Activated B cell treated with CpG ODN at 0.5 μM for 24 hours (primary cell): ENCODE data around the gene EPS8L1. TPM values are rescaled to one million over a fixed set of nuclear protein-coding genes. Genes with fewer than 3 reads are reported as not detected.
A peak's percentile ranks its signal among the peaks of the same experiment; 100 is the strongest.
"Not testable (repeated sequence)": the region's sequence is repeated elsewhere in the genome, so short reads cannot be mapped to it uniquely, and the experiment has no call there.

Source experiments
- ATAC-seq: fragments of 200-7000 bp; cut with Tn5 transposase; one replicate; pipeline ENCODE4 v1.10.0; 2021; ENCODE audit warnings: low read depth, mild to moderate bottlenecking, moderate library complexity
- CTCF ChIA-PET: fragments of 350-600 bp; sonication (Branson Sonifier 250); formaldehyde crosslinking; loops from one replicate; lab custom pipeline; 2021; ENCODE audit warnings: antibody characterized with exemption; lab: Charles Lee
- POLR2A ChIA-PET: fragments of 350-600 bp; sonication (Branson Sonifier 250); formaldehyde crosslinking; loops from one replicate; lab custom pipeline; 2021; ENCODE audit warnings: antibody characterized with exemption; lab: Charles Lee
- DNase-seq: peaks from one replicate; pipeline ENCODE4 v3.0.0; 2022
- H3K27ac Mint-ChIP-seq: one replicate; pipeline ENCODE4 v1.8.0; 2020; ENCODE audit warnings: mixed read lengths
- H3K27me3 Mint-ChIP-seq: one replicate; pipeline ENCODE4 v1.8.0; 2021; ENCODE audit warnings: mixed read lengths
- H3K36me3 Mint-ChIP-seq: one replicate; pipeline ENCODE4 v1.8.0; 2021; ENCODE audit warnings: low read depth, mixed read lengths
- H3K4me1 Mint-ChIP-seq: one replicate; pipeline ENCODE4 v1.8.0; 2021; ENCODE audit warnings: mixed read lengths
- H3K4me3 Mint-ChIP-seq: one replicate; pipeline ENCODE4 v1.8.0; 2020; ENCODE audit warnings: mild to moderate bottlenecking, mixed read lengths
- H3K9me3 Mint-ChIP-seq: one replicate; pipeline ENCODE4 v1.8.0; 2020; ENCODE audit warnings: mixed read lengths
- CTCF ChIP-seq: fragments of 200-600 bp; IDR thresholded peaks from one replicate; pipeline ENCODE4 v1.8.0; 2022; ENCODE audit warnings: antibody characterized with exemption, mild to moderate bottlenecking
- intact Hi-C: fragments of 100-400 bp; cut with micrococcal nuclease; formaldehyde crosslinking; loops from one replicate; pipeline ENCODE4 v1.15.1; 2024
- total RNA-seq: library from RNA; stranded (reverse); gene quantifications from 2 replicates; pipeline ENCODE4 v1.2.3, GENCODE V29; 2022

The EPS8L1 gene
- total RNA-seq, 1 donor from 2014 or later, result 0.38 TPM

DNA sequence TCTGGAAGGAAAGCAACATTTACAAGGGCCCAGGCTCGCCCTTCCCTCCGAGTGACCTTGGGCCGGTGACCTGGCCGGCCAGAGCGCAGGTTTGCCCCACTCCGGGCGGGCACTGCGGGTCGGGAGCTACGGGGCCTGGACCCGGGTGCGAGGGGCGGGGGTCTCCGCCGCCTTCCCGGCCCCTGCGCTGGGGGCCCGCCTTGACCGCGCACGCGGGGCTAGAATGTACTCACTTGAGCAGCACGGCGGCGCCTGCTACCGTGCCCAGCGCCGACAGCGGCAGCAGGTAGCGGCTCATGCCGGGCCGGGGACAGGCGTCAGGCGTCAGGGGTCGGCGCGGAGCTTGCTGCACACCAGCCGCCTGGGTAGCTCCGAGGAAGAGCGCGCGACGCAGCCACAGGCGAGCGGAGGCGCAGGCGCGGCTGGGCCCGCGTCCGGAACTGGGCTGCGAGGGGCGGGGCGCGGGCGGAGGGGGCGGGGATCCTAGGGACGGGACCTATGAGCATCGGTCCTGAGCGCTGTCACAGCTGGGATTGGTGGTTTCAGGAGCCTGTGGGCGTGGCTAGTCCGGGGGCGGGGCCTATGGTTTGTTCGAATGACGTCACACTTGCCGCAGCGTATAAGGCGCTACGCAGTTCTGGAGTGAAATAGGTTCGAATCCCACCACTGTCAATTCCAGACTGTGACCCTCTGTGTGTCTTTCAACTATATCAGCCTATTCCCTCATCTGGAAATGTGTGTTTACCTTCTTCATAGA lies 12.8 kb upstream of the EPS8L1 start, which contains the start of gene RDH13:
Gene RDH13, minus strand, starts transcription at position 414 of the 757 bp plus-strand sequence. Its CDS starts 116 bp downstream, at position 298.
- Mint-ChIP-seq H3K4me1 (peaks cover 8% of the 10 kb centered on the region), H3K36me3 (peaks cover 11% of the 10 kb centered on the region), H3K27ac (no peak within 1 kb of the TSS), H3K27me3 (peaks cover 19% of the 10 kb centered on the region), H3K4me3 (peak within 1 kb of the TSS; percentile 83), H3K9me3 (no peaks in the 10 kb centered on the region)
- intact Hi-C loops, result loop anchor here (1.0 to 5.0 kb wide), 4 partner anchors 18 to 542 kb away; partner anchors contain the start of genes PPP1R12C and ZNF865
- CTCF ChIA-PET, result no interaction called here
- ATAC-seq (peak; percentile 99), DNase-seq (peak; percentile 94)
- POLR2A ChIA-PET, result interaction anchor here (0.6 to 1.3 kb wide), 7 partner anchors 12 to 591 kb away, joined by 3 to 5 read pairs (median 3); partner anchors contain the start of genes FIZ1, PPP1R12C, U2AF2 and UBE2S
- no peak for TF ChIP-seq CTCF

- ATAC-seq, result no peak
- intact Hi-C loops, result loop anchor here (1.0 to 5.0 kb wide), 4 partner anchors 18 to 542 kb away; partner anchors contain the start of genes PPP1R12C and ZNF865
- peak overlapping the region; percentile 83 for H3K4me3 Mint-ChIP-seq
- TF ChIP-seq CTCF, result no peak
- ChIA-PET POLR2A (interaction anchor here (0.7 to 1.3 kb wide), 5 partner anchors 13 to 591 kb away, joined by 3 to 5 read pairs (median 4); partner anchors contain the start of genes FIZ1, PPP1R12C and U2AF2), CTCF (no interaction called here)
- no peaks in the 10 kb centered on the region for H3K9me3 Mint-ChIP-seq
- DNase-seq, result no peak
- no peak overlapping the region for H3K27ac Mint-ChIP-seq
- H3K36me3 Mint-ChIP-seq, result peaks cover 8% of the 10 kb centered on the region
- peaks cover 8% of the 10 kb centered on the region for H3K4me1 Mint-ChIP-seq
- peaks cover 21% of the 10 kb centered on the region for H3K27me3 Mint-ChIP-seq
Observed at GRCh38 chr19:55063492-55063843, 12.2 kb upstream of the EPS8L1 start.

DNA sequence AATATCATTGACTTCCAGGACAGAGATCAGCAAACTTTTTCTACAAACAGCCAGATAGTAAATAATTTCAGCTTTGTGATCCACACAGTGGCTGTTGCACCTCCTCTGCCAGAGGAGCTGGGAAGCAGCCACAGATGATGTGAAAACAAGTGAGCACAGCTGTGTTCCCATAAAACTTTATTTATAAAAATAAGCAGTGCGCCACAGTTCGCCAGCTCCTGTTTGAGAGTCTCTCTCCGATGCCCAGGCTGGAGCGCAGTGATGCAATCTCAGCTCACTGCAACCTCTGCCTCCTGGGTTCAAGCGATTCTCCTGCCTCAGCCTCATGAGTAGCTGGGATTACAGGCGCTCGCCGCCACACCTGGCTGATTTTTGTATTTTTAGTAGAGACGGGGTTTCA lies 10.2 kb upstream of the EPS8L1 start:
- CTCF ChIA-PET, H3K4me3 Mint-ChIP-seq, ATAC-seq, DNase-seq, H3K9me3 Mint-ChIP-seq, H3K27ac Mint-ChIP-seq, H3K36me3 Mint-ChIP-seq, intact Hi-C loops, POLR2A ChIA-PET: not testable (repeated sequence)
- Mint-ChIP-seq H3K27me3 (peaks cover 32% of the 10 kb centered on the region), H3K4me1 (peaks cover 15% of the 10 kb centered on the region)

GRCh38 chr19:55066107-55066709 lies 9.5 kb upstream of the EPS8L1 start:
- Mint-ChIP-seq H3K4me1 (peaks cover 15% of the 10 kb centered on the region), H3K27me3 (peaks cover 34% of the 10 kb centered on the region), H3K36me3 (no peaks in the 10 kb centered on the region), H3K4me3 (no peak overlapping the region), H3K27ac (no peak overlapping the region), H3K9me3 (no peaks in the 10 kb centered on the region)
- intact Hi-C loops, result no loop called here
- ATAC-seq, result no peak
- CTCF ChIA-PET, result no interaction called here
- POLR2A ChIA-PET, result no interaction called here
- TF ChIP-seq CTCF, result no peak
- DNase-seq, result no peak

DNA sequence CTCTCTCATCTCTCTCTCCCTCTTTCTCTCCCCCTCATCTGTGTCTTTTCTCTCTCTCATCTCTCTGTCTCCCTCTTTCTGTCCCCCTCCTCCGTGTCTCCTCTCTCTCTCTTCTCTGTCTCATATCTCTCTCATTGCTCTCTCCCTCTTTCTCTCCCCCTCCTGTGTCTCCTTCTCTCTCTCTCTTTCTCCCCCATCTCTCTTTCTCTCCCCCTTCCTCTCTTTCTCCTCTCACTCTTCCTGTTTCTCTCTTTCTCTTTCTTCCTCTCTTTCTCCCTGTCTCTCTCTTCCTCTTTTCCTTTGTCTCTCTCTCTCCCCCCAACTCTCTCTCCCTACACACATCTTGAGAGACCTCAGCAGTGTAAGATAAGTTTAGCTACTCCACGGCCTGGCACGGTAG lies 7.8 kb upstream of the EPS8L1 start:
- no peak for DNase-seq
- no peak overlapping the region for H3K27ac Mint-ChIP-seq
- no peak overlapping the region for H3K4me3 Mint-ChIP-seq
- peaks cover 2% of the 10 kb centered on the region for H3K9me3 Mint-ChIP-seq
- TF ChIP-seq CTCF, result no peak
- CTCF ChIA-PET, result no interaction called here
- no peaks in the 10 kb centered on the region for H3K36me3 Mint-ChIP-seq
- no peak for ATAC-seq
- peaks cover 9% of the 10 kb centered on the region for H3K4me1 Mint-ChIP-seq
- POLR2A ChIA-PET, result no interaction called here
- intact Hi-C loops, result no loop called here
- peaks cover 43% of the 10 kb centered on the region for H3K27me3 Mint-ChIP-seq
